GM12873 (cell line): ENCODE data around the gene PABPC4L.

ENCODE experiments used
- TF ChIP-seq, protein P1 (sequence below): IDR thresholded peaks from 2 replicates; pipeline ENCODE4 v1.5.1; 2012; ENCODE audit warnings: low read depth, mild to moderate bottlenecking, moderate library complexity, low read length, control low read depth; ENCODE audit not compliant: insufficient read depth; ENCODE audit errors: missing control alignments

Gene PABPC4L

DNA sequence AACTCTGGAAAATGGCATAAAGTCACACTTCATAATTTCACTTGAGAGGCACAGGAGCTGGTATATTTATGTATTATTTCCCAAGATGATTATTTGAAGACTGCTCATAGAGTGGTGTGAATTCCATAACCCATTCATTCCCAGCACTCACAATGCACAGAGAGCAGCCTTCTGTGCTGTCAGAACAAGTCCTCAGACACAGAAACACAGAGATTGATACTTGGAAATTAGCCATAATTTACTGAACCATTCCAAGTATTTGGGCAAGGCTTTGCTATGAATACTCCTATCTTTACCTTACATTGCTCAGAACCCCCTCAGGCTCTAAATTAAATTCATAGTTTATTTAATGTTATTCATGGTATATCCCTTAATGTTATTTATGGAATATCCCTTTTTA lies 53.6 kb downstream of the PABPC4L start:
- TF ChIP-seq, protein P1, sequence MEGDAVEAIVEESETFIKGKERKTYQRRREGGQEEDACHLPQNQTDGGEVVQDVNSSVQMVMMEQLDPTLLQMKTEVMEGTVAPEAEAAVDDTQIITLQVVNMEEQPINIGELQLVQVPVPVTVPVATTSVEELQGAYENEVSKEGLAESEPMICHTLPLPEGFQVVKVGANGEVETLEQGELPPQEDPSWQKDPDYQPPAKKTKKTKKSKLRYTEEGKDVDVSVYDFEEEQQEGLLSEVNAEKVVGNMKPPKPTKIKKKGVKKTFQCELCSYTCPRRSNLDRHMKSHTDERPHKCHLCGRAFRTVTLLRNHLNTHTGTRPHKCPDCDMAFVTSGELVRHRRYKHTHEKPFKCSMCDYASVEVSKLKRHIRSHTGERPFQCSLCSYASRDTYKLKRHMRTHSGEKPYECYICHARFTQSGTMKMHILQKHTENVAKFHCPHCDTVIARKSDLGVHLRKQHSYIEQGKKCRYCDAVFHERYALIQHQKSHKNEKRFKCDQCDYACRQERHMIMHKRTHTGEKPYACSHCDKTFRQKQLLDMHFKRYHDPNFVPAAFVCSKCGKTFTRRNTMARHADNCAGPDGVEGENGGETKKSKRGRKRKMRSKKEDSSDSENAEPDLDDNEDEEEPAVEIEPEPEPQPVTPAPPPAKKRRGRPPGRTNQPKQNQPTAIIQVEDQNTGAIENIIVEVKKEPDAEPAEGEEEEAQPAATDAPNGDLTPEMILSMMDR, result no peak
